ENCODE measurements around the gene AXDND1. TPM values are rescaled to one million over a fixed set of nuclear protein-coding genes. Genes with fewer than 3 reads are reported as not detected.

Gene AXDND1
- polyA plus RNA-seq, 1 of the 3 experiments (the other 2 are of a cell fraction), result 0.16 TPM

GRCh38 chr1:179558078-179558477, 192.3 kb downstream of the AXDND1 start:
- WGBS (ENCODE audit: low lambda C conversion rate), result 9% methylated on average over 1 of the region's 1 CpG
- no peak for DNase-seq
- POLR2A ChIA-PET, result no interaction called here
- Histone ChIP-seq H3K9me3 (no peaks in the 10 kb centered on the region), H3K4me3 (ENCODE audit: low read depth in 2 of 2, low read length in 1 of 2) (no peak overlapping the region), H3K4me1 (ENCODE audit: control insufficient read depth in 1 of 2, insufficient read depth in 2 of 2, low read depth in 1 of 2, low read length in 1 of 2) (no peaks in the 10 kb centered on the region), H3K79me2 (ENCODE audit: insufficient read depth) (no peaks in the 10 kb centered on the region), H3K4me2 (no peak overlapping the region), H4K20me1 (ENCODE audit: insufficient read depth) (no peaks in the 10 kb centered on the region), H3F3A (replicated peaks; ENCODE audit: insufficient read depth) (no peaks in the 10 kb centered on the region), H3K9ac (no peak overlapping the region), H3K36me3 (replicated peaks in 1 of 2; ENCODE audit: control insufficient read depth in 1 of 2, insufficient read depth in 2 of 2, low read length in 1 of 2) (no peaks in the 10 kb centered on the region), H3K27me3 (ENCODE audit: insufficient read depth) (no peaks in the 10 kb centered on the region), H2AFZ (ENCODE audit: low read depth) (no peak overlapping the region), H3K27ac (ENCODE audit: low read depth in 2 of 2, low read length in 1 of 2) (no peak overlapping the region), H3K9me2 (no peaks in the 10 kb centered on the region)
- CTCF ChIA-PET, result no interaction called here
- no peak for TF ChIP-seq MEF2A (IDR thresholded peaks at IDR 0.05; ENCODE audit: borderline replicate concordance, low read depth)
- TF ChIP-seq RFX5 (IDR thresholded peaks at IDR 0.05; ENCODE audit: low read length), result no peak
- TF ChIP-seq MXI1 (IDR thresholded peaks at IDR 0.05; ENCODE audit: low read depth, low read length), result no peak
- TF ChIP-seq FOSL2 (IDR thresholded peaks at IDR 0.05; ENCODE audit: borderline replicate concordance, low read depth), result no peak
- TF ChIP-seq REST (IDR thresholded peaks at IDR 0.05; ENCODE audit: low read depth, low read length), result no peak
- TF ChIP-seq MAX (IDR thresholded peaks at IDR 0.05; ENCODE audit: low read depth), result no peak
- TF ChIP-seq YY1 (IDR thresholded peaks at IDR 0.05; ENCODE audit: low read depth), result no peak
- TF ChIP-seq POLR2AphosphoS5 (IDR thresholded peaks at IDR 0.05; ENCODE audit: low read depth, low read length), result no peak
- no peak for TF ChIP-seq SMC3 (IDR thresholded peaks at IDR 0.05; ENCODE audit: low read depth, low read length)
- no peak for TF ChIP-seq JUND (IDR thresholded peaks at IDR 0.05)
- TF ChIP-seq CTCF (IDR thresholded peaks at IDR 0.05), result no peak
- no peak for TF ChIP-seq EP300 (IDR thresholded peaks at IDR 0.05; ENCODE audit: borderline replicate concordance in 1 of 2, low read depth in 1 of 2, low read length in 1 of 2)
- no peak for TF ChIP-seq TEAD4 (IDR thresholded peaks at IDR 0.05; ENCODE audit: borderline replicate concordance, insufficient read depth)
- TF ChIP-seq IRF3 (IDR thresholded peaks at IDR 0.05; ENCODE audit: low read depth, low read length), result no peak
- TF ChIP-seq GABPA (IDR thresholded peaks at IDR 0.05; ENCODE audit: low read depth), result no peak
- no peak for TF ChIP-seq GATA2 (CRISPR knock-in tag; IDR thresholded peaks at IDR 0.05)
- no peak for TF ChIP-seq RXRA (IDR thresholded peaks at IDR 0.05; ENCODE audit: borderline replicate concordance, low read depth)

Data from SK-N-SH (cell line).